ENCODE data around the gene ACOX3. TPM values are rescaled to one million over a fixed set of nuclear protein-coding genes. Genes with fewer than 3 reads are reported as not detected.
"Not testable (repeated sequence)": the region's sequence is repeated elsewhere in the genome, so short reads cannot be mapped to it uniquely, and the experiment has no call there.

Gene ACOX3
- total RNA-seq, 2 experiments from 2014 or later: 16.8 to 17.7 TPM

DNA sequence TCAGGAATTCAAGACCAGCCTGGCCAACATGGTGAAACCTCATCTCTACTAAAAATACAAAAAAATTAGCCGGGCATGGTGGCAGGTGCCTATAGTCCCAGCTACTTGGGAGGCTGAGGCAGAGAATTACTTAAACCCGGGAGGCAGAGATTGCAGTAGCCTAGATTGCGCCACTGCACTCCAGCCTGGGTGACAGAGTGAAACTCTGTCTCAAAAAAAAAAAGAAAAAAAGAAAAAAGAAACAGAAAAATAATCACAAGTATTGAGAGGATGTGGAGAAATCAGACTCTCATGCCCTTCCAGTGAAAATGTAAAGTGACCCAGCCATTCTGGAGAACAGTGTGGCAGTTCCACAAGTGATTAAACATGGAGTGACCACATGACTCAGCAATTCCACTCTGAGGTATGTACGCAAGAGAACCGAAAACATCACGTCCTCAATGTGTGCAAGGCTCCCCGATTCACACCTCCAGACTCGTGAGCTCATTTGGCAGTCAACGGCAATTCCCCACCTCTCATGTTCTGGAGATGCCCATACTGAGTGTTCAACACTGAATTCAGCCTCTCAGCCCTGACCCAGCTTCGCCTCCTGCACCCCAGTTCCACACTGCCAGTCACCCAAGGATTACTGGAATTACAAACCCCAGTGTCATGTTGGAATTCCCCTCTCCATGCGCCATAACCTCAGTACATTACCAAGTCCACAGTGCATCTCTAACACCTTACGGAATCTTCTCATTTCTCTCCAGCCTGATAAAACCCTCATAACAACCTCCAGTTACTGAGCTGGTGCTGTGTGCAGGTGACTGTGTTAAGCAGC lies 21.1 kb downstream of the ACOX3 start:
- peak; percentile 50 for DNase-seq
- H3K9me3 Mint-ChIP-seq: no peaks in the 10 kb centered on the region
- H3K36me3 Mint-ChIP-seq (ENCODE audit: low read depth): peaks cover 5% of the 10 kb centered on the region
- POLR2A ChIA-PET: interaction anchor here (1.0 to 1.6 kb wide), 3 partner anchors 8 to 21 kb away, joined by 3 to 8 read pairs (median 3); partner anchors contain the start of genes ACOX3 and TRMT44
- H3K27ac Mint-ChIP-seq: peak overlapping the region; percentile 5
- H3K4me1 Mint-ChIP-seq: peaks cover 24% of the 10 kb centered on the region
- CTCF ChIA-PET: interaction anchor here (1.0 to 1.3 kb wide), 2 partner anchors 9 to 17 kb away, joined by 3 to 8 read pairs; no protein-coding TSS in a partner anchor
- no peaks in the 10 kb centered on the region for H3K27me3 Mint-ChIP-seq
- no peak overlapping the region for H3K4me3 Mint-ChIP-seq

DNA sequence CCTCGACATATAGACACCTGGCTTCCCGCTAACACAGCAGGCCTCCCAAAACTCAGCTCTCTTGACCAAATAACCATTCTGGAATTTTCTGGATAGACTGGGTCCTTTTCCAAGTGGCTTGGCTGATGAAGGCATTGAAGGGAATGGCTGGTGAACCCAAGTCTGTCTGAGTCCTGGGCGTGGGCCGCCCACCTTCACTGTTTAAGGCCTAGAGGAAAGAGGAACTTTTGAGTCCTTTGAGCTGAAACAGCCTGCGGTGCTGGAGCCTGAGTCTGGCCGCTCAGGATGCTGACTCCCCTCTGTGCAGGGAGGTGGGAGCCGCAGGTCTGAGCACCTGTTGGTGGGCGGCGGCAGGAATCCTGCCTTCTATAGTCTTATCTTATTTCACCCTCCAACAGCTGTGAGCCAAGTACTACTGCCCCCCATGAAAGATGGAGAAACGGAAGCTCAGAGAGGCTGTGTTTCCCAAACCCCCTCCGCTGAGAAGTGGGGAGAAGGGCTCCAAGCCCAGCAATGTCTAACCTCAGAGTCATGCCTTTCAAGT lies 23.4 kb downstream of the ACOX3 start:
- peaks cover 37% of the 10 kb centered on the region for H3K4me1 Mint-ChIP-seq
- no peaks in the 10 kb centered on the region for H3K27me3 Mint-ChIP-seq
- no peak overlapping the region for H3K4me3 Mint-ChIP-seq
- peaks cover 11% of the 10 kb centered on the region for H3K36me3 Mint-ChIP-seq (ENCODE audit: low read depth)
- DNase-seq: no peak
- POLR2A ChIA-PET: no interaction called here
- CTCF ChIA-PET: no interaction called here
- H3K9me3 Mint-ChIP-seq: no peaks in the 10 kb centered on the region
- no peak overlapping the region for H3K27ac Mint-ChIP-seq

DNA sequence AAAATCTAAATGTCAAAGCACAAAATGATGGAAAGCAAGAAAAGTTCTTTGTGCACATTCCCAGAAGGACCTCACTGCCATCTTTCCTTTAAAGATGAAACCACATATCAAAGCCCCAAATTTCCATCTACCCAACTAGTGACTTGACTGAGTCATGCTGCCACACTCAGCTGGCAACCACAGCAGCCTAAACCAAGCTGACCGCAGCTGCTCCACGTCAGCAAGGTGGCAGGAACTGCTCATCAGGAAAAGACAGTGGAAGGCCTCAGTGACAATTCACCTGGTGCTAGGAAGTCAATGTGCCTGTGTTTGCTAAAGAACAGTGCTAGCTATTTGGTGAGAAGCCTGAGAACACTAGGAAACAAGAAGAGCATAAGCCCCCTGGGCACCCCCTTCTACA lies 26.1 kb downstream of the ACOX3 start:
- H3K36me3 Mint-ChIP-seq (ENCODE audit: low read depth): peaks cover 11% of the 10 kb centered on the region
- H3K4me1 Mint-ChIP-seq: peaks cover 51% of the 10 kb centered on the region
- no peaks in the 10 kb centered on the region for H3K9me3 Mint-ChIP-seq
- ChIA-PET CTCF (interaction anchor here (1.5 to 2.1 kb wide), 2 partner anchors 13 to 15 kb away, joined by 3 to 6 read pairs; no protein-coding TSS in a partner anchor), POLR2A (interaction anchor here (0.8 kb wide), 1 partner anchor 14 kb away, joined by 3 read pairs; no protein-coding TSS in a partner anchor)
- H3K27ac Mint-ChIP-seq: peak overlapping the region; percentile 53
- H3K27me3 Mint-ChIP-seq: no peaks in the 10 kb centered on the region
- DNase-seq: peak; percentile 79
- H3K4me3 Mint-ChIP-seq: no peak overlapping the region

DNA sequence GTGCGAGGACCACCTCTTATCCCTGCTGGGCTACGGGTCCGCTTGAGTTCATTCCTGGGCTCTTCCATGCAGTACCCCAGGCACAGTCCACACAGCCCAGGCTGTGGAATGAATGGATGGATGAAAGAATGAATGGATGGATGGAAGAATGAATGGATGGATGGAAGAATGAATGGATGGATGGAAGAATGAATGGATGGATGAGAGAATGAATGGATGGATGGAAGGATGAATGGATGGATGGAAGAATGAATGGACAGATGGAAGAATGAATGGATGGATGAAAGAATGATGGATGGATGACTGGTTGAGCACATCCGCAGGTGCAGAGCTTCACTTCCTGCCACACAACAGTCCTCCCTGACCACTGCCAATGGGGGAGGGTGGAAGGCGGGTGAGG lies 28.2 kb downstream of the ACOX3 start:
- DNase-seq: no peak
- POLR2A ChIA-PET: interaction anchor here (1.2 kb wide), 1 partner anchor 8 kb away, joined by 3 read pairs; no protein-coding TSS in a partner anchor
- Mint-ChIP-seq H3K27me3 (no peaks in the 10 kb centered on the region), H3K36me3 (ENCODE audit: low read depth) (peaks cover 11% of the 10 kb centered on the region), H3K27ac (no peak overlapping the region), H3K4me3 (no peak overlapping the region), H3K9me3 (no peaks in the 10 kb centered on the region), H3K4me1 (peaks cover 46% of the 10 kb centered on the region)
- CTCF ChIA-PET: no interaction called here

DNA sequence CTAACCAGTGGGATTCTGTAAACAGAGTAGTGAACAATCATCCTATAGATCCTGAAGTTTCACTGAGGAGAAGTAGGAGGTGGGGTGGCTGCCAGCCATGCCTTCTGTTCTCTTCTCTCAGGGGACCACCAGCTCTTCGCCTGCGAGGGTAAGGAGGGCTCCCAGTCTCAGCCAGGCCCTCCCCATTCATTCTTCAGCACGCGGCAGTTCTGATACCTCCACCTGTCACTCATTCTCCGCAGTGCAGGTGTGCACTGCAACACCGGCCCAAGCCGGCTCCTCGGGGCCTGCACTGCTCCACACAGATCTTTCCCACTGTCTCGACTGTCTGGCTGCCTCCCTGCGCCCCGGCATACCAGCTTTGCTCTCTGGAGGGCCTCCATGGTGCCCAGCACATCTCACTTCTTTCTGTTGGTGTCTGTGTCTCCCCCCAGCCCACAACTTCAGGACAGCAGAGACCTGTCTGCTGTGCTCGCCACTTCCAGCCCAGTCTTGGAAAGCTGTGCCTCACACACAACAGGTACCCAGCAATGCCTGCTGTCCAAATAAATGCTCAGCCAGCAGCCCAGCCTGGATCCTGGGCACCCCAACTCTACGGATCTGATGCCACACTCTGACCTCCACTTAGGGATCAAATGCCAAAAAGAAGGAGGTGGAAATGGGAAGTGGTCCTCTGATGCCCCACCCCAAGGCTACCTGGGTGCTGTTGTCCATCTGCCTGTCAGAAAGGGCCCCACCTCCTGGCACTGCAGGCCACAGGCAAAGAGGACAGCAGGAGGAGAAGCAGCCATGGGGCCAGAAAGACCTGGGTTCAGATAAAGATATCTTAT lies 29.0 kb downstream of the ACOX3 start:
- DNase-seq: no peak
- H3K9me3 Mint-ChIP-seq: no peaks in the 10 kb centered on the region
- peak overlapping the region; percentile 3 for H3K27ac Mint-ChIP-seq
- H3K4me3 Mint-ChIP-seq: no peak overlapping the region
- CTCF ChIA-PET: interaction anchor here (0.8 kb wide), 1 partner anchor 24 kb away, joined by 3 read pairs; no protein-coding TSS in a partner anchor
- no peaks in the 10 kb centered on the region for H3K27me3 Mint-ChIP-seq
- POLR2A ChIA-PET: interaction anchor here (1.2 kb wide), 1 partner anchor 9 kb away, joined by 3 read pairs; no protein-coding TSS in a partner anchor
- peaks cover 11% of the 10 kb centered on the region for H3K36me3 Mint-ChIP-seq (ENCODE audit: low read depth)
- H3K4me1 Mint-ChIP-seq: peaks cover 46% of the 10 kb centered on the region

DNA sequence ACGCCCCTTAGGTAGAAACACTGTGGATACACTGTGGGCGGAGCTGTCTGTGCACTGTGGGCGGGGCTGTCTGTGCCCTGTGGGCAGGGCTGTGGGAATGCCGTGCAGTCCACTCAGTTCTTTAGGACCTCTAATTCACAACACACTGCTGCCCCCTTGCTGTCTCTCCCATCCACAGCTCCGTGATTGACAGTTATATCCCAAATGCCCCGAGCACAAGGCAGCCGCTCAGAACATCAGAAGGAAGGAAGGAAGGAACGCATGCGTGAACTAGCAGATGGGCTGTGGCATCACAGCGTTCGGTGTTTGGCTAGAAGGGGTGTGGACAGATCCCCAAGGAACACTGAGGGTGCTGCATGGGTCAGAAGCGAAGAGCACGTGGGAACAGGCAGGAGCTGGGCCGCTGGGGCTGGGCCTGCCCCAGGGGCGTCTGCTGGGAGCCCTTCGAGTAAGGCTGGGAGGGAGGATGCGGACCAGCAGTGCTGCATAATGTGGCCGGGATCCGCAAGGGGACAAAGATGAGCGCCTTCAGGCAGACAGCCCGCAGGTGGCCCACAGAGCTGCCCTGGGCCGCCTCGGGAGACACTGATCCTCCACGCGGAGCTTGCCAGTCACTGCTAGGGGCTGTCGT lies 29.8 kb downstream of the ACOX3 start:
- H3K4me1 Mint-ChIP-seq: peaks cover 46% of the 10 kb centered on the region
- H3K27me3 Mint-ChIP-seq: no peaks in the 10 kb centered on the region
- ChIA-PET CTCF (interaction anchor here (0.8 kb wide), 1 partner anchor 25 kb away, joined by 3 read pairs; no protein-coding TSS in a partner anchor), POLR2A (interaction anchor here (1.2 kb wide), 1 partner anchor 10 kb away, joined by 3 read pairs; no protein-coding TSS in a partner anchor)
- peaks cover 7% of the 10 kb centered on the region for H3K36me3 Mint-ChIP-seq (ENCODE audit: low read depth)
- no peak overlapping the region for H3K4me3 Mint-ChIP-seq
- no peak for DNase-seq
- no peak overlapping the region for H3K27ac Mint-ChIP-seq
- H3K9me3 Mint-ChIP-seq: no peaks in the 10 kb centered on the region

DNA sequence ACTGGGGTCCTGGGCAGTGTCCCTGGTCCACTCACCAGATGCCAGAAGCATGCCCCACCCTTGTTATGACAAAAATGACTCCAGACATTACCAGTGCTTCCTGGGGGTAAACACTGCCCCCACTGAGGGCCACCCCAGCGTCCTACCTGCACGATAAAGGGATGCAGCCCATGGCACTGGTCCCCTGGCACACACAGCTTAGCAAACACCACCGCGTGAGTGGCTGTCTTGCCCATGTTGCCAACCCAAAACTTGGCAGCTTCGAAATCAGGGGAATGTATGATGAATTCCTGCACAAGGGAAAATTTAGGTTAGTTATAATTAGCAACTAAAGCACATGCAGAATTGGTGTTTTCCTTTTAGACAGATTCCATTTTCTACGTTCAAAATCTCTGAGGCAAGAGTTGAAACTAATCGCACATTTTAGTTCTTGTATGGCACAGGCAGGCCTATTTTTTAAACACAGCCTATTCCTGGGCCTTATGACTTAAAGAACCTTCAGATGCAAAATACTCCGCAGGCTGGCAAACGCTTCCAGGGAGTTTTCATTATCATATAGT lies 30.4 kb downstream of the ACOX3 start:
- Mint-ChIP-seq H3K27me3 (no peaks in the 10 kb centered on the region), H3K27ac (no peak overlapping the region), H3K36me3 (ENCODE audit: low read depth) (peaks cover 7% of the 10 kb centered on the region), H3K4me1 (peaks cover 46% of the 10 kb centered on the region), H3K9me3 (no peaks in the 10 kb centered on the region), H3K4me3 (no peak overlapping the region)
- DNase-seq: no peak
- POLR2A ChIA-PET: interaction anchor here (0.9 to 2.6 kb wide), 5 partner anchors 10 to 30 kb away, joined by 3 to 9 read pairs (median 7); partner anchors contain the start of genes ACOX3 and TRMT44
- CTCF ChIA-PET: interaction anchor here (1.2 to 1.7 kb wide), 4 partner anchors 18 to 211 kb away, joined by 3 to 8 read pairs (median 6); partner anchors contain the start of gene SH3TC1

DNA sequence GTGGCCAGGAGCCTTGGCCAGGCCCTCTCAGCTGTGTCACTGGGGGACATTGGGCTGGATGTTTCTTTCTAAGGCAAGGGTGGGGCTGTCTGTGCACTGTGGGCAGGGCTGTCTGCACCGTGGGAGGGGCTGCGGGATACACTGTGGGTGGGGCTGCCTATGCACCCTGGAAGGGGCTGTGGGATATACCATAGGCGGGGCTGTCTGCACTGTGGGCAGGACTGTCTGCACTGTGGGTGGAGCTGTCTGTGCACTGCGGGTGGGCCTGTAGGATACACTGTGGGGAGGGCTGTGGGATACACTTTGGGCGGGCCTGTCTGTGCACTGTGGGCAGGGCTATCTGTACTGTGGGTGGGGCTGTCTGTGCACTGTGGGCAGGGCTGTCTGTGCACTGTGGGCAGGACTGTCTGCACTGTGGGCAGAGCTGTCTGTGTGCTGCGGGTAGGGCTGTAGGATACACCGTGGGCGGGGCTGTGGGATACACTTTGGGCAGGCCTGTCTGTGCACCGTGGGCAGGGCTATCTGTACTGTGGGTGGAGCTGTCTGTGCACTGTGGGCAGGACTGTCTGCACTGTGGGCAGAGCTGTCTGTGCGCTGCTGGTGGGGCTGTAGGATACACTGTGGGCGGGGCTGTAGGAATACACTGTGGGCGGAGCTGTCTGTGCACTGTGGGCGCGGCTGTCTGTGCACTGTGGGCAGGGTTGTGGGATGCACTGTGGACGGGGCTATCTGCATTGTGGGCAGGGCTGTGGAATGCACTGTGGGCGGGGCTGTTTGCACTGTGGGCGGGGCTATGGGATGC lies 31.1 kb downstream of the ACOX3 start:
- Mint-ChIP-seq H3K36me3 (ENCODE audit: low read depth) (peaks cover 6% of the 10 kb centered on the region), H3K9me3 (no peaks in the 10 kb centered on the region), H3K4me1 (peaks cover 39% of the 10 kb centered on the region), H3K27me3 (no peaks in the 10 kb centered on the region), H3K4me3 (no peak overlapping the region), H3K27ac (peak overlapping the region; percentile 66)
- CTCF ChIA-PET: interaction anchor here (0.8 to 1.7 kb wide), 6 partner anchors 19 to 251 kb away, joined by 3 to 8 read pairs (median 4); partner anchors contain the start of genes ABLIM2 and SH3TC1
- peak; percentile 84 for DNase-seq
- POLR2A ChIA-PET: interaction anchor here (0.7 to 2.6 kb wide), 6 partner anchors 11 to 1277 kb away, joined by 3 to 9 read pairs (median 5); partner anchors contain the start of genes ACOX3 and TRMT44

DNA sequence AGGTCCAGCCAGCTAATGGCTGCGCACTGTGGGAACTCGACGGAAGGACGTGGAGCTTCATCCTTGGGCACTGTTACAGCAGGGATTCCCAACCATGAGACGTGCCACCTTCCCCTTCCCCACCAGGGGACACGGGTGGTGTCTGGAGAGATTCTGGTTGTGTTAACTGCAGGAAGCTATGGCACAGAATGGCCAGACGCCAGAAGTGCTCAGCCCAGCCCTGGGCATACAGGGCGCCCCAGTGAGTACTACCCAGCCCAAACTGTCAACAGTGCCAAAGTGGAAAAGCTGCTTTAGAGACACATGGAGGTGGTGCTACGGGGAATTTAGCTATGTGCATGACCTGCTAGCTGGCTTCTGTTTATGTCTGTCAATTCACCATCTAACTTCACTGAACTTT lies 32.8 kb downstream of the ACOX3 start:
- Mint-ChIP-seq H3K9me3 (no peaks in the 10 kb centered on the region), H3K4me1 (peaks cover 29% of the 10 kb centered on the region), H3K27ac (peak overlapping the region; percentile 3), H3K4me3 (no peak overlapping the region), H3K36me3 (ENCODE audit: low read depth) (no peaks in the 10 kb centered on the region), H3K27me3 (no peaks in the 10 kb centered on the region)
- CTCF ChIA-PET: interaction anchor here (1.6 to 2.1 kb wide), 2 partner anchors 165 to 231 kb away, joined by 5 to 7 read pairs; no protein-coding TSS in a partner anchor
- POLR2A ChIA-PET: interaction anchor here (0.8 to 2.6 kb wide), 3 partner anchors 12 to 33 kb away, joined by 3 to 9 read pairs (median 3); partner anchors contain the start of genes ACOX3 and TRMT44
- no peak for DNase-seq

DNA sequence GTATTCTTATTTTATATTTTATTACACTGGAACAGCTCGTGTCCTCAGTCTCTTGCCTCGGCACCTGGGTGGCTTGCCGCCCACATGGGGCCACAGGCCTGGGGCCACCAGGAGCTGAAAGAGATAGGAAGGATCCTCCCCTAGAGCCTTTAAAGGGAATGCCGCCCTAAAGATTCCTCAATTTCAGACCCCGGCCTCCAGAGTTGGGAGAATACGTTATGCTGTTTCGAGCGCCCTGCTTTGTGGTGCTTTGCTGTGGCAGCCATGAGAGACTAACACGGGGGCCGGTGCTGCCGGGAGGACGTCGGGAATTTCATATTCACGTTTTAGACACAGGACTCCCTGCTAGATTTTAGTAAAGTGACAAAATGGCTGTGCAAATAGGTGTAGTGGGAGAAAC lies 33.2 kb downstream of the ACOX3 start:
- no peaks in the 10 kb centered on the region for H3K27me3 Mint-ChIP-seq
- H3K27ac Mint-ChIP-seq: peak overlapping the region; percentile 3
- no peak for DNase-seq
- no peaks in the 10 kb centered on the region for H3K9me3 Mint-ChIP-seq
- peaks cover 27% of the 10 kb centered on the region for H3K4me1 Mint-ChIP-seq
- H3K4me3 Mint-ChIP-seq: no peak overlapping the region
- no peaks in the 10 kb centered on the region for H3K36me3 Mint-ChIP-seq (ENCODE audit: low read depth)
- POLR2A ChIA-PET: interaction anchor here (0.8 to 1.0 kb wide), 2 partner anchors 12 to 28 kb away, joined by 3 read pairs; no protein-coding TSS in a partner anchor
- CTCF ChIA-PET: interaction anchor here (1.6 to 2.1 kb wide), 2 partner anchors 165 to 231 kb away, joined by 5 to 7 read pairs; no protein-coding TSS in a partner anchor

DNA sequence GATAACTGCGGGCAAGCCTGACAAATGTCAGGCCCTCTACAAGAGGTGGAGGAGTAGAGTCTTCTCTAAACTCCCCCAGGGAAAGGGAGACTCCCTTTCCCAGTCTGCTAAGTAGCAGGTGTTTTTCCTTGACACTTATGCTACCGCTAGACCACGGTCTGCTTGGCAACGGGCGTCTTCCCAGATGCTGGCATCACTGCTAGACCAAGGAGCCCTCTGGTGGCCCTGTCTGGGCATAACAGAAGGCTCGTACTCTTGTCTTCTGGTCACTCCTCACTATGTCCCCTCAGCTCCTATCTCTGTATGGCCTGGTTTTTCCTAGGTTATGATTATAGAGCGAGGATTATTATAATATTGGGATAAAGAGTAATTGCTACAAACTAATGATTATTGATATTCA lies 33.6 kb downstream of the ACOX3 start:
- H3K27ac Mint-ChIP-seq; H3K9me3 Mint-ChIP-seq; H3K27me3 Mint-ChIP-seq; H3K4me3 Mint-ChIP-seq; H3K36me3 Mint-ChIP-seq (ENCODE audit: low read depth); DNase-seq: not testable (repeated sequence)
- peaks cover 25% of the 10 kb centered on the region for H3K4me1 Mint-ChIP-seq
- ChIA-PET CTCF (interaction anchor here (1.6 to 2.1 kb wide), 2 partner anchors 165 to 230 kb away, joined by 5 to 7 read pairs; no protein-coding TSS in a partner anchor), POLR2A (interaction anchor here (1.0 kb wide), 1 partner anchor 29 kb away, joined by 3 read pairs; no protein-coding TSS in a partner anchor)
